Fibroblast of peridontal ligament (primary cell): ENCODE results near the gene PSMD12.
"Not testable (repeated sequence)": the region's sequence is repeated elsewhere in the genome, so short reads cannot be mapped to it uniquely, and the experiment has no call there.

Source experiments
- DNase-seq: peaks from one replicate; pipeline ENCODE4 v3.0.0-alpha.2; 2010; ENCODE audit errors: extremely low read depth

PSMD12 gene

DNA sequence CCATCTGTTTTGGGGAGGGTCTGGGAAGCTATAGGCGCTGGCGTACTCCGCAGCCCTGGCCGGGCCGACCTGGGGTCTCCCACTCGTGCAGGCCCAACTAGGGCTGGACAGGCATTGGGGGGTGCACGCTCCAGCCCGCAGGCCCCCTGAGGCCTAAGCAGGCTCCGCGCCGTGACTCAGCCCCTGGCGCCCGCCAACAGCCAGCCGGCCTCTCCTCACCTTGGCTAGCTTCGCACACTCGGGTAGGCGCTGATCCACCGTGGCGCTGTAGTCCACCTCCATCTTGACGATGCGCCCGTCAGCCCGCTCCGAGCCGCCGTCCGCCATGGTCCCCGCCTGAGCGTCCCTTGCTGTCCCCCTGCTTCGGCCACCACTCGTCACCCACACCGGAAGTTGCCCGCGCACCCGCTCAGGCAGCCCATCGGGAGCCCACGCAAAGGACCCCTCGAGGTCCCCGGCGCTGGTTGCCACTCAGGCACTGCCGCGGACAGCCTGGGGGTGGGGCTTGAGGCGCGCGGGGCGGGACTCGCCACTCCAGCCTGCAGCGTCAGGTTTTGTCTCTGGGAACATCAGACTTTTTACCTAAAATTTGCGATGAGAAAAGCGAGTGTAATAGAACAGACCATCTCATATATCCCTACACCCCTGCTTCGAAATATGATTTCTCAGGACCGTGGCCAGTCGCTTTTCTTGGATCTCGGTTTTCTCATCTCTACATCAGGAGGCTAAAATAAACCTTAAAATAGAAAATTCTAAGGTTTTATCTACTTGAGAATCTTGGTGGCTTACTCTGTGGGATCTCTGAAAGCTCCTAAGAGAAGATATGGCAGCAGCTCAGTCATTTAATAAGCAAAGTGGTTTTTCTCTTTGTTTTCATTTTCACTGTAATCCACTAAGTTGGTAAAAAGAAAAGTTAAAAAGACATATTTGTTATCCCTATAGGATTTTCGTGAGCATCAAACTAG, at the start of gene PSMD12:
PSMD12 (minus strand) TSS at position 385 of the 965 bp plus-strand sequence; CDS start at position 327, 58 bp downstream.
- DNase-seq = peak; percentile 86

DNA sequence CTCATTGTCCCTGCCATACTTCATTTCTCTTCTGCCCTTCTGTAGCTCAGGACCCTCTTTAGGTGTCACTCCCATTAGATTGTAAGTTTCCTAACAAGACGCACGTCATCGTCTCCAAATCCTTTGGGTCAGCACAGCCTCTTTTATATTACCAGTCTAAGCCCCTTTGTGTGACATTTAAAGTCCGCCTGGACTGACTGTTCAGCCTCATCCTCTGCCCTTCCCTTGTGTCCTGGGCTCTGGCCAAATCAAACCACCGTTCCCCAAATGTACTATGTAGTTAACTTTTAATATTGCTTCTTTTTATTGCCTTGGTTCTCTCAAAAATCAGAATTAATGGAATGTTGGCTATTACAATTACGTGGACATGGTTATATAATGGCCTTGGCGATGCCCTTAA, 48.9 kb upstream of the PSMD12 start:
- DNase-seq = no peak

DNA sequence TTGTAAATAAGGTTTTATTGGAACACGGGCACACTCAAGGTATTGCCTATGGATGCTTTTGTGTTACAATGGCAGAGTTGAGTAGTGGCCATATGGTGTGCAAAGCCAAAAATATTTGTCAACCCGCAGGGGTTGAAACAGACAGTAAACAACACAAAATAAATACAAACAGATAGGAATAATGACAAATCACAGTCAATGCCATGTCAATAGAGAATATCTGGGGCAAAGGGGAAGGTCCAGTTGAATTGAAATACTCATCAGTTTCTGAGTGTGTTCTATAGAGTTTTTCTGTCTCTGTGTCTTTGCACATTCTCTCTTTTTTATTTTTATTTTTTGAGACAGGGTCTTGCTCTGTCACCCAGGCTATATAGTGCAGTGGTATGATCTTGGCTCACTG, 48.2 kb upstream of the PSMD12 start:
- no peak for DNase-seq

DNA sequence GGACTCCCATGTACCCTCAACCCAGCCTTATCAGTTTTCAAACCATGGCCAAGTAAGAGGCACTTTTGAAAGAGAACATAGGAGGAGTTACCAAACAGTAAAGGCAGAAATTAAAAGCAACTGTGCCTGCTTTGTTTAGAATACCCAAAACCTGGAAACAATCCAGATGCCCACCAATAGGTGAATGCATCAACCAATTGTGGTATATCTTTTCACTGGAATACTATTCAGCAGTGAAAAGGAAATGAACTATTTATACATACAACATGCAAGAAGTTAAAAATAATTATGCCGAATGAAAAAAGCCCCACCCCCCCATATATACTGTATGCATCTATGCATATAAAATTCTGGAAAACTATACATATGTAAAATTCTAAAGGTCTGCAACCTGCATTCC, 47.8 kb upstream of the PSMD12 start:
- no peak for DNase-seq

DNA sequence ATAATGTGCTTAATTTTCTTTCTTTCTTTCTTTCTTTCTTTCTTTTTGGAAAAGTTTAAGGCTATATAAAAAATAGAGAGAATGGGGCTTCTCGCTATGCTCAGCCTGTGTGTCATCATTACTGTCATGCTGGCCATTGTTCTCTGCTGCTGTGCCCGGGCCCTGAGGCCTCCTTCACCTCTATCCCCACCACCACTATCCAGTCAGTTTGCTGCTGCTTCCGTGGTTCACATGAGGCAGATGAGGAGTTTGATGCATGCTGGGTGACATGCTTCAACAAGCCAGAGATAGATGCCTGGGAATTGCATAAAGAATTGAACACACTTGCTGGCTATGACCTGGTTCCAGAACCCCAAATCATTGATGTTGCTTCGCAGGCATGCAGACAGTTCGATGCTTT, 47.0 kb upstream of the PSMD12 start:
- no peak for DNase-seq

DNA sequence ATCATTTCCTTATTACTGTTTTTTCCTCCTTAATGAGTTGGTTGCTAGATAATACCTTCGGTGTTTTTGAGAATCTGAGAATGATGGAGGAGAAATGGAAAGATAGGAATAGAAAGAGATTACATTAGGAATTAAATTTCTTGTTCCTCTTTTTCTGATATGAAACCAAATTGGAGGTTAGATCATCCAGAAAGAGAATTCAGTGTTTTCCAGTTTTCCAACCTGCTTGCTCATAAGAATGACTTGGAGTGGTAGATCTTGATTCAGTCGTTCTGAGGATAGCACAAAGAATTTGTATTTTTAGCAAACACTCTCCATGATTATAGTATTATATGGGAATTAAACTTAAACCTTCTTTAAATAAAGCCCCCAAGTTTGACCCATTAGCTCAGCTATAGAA, 46.6 kb upstream of the PSMD12 start:
- no peak for DNase-seq

DNA sequence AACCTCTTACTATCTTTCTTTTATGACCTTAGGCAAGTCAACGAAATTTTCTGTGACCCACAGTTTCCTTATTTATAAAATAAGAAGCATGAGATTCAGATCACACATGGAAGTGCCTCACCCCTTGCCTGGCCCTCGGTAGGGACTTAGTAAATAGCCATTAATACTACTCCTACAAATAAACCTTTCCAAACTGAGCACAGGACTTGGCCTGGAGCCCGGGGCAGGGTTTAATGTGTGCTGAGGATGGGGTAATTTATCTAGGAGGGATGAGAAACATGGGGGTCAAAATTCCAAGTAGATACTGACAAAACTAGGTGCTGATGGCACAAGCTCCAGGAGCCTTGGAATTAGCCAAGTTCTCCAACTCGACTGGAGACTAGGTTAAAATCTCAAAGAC, 45.7 kb upstream of the PSMD12 start:
- no peak for DNase-seq

DNA sequence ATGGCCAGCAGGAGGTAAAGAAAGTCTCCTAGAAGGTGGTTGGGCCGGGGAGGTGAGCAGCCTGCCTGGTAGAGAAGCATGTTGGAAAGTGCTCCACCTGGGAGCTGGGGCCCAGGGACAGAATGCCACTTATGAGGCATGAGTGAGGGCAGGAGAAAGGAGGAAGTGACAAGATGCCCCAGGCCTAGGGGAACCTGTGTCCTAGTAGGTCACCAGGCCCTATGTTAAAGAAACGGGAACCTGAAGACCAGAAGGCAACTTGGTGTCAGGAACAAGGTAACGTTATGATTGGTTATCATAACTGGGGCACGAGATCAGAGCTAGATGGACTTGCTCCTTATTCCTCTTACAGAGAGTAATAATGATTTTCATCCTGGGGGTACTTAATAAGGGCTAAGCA, 45.0 kb upstream of the PSMD12 start:
- no peak for DNase-seq

DNA sequence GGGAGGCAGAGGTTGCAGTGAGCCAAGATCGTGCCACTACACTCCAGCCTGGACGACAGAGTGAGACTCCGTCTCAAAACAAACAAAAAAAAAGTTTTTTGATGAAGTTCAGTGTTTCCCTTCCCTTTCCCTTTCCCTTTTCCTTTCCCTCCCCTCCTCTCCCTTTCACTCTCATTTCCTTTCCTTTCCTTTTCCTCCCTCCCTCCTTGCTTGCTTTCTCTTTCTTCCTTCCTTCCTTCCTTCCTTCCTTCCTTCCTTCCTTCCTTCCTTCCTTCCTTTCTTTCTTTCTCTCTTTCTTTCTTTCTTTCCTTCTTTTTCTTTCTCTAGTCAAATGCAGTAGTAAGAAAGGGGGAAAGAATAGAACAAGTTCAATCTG, 42.1 kb upstream of the PSMD12 start:
- not testable (repeated sequence) for DNase-seq

DNA sequence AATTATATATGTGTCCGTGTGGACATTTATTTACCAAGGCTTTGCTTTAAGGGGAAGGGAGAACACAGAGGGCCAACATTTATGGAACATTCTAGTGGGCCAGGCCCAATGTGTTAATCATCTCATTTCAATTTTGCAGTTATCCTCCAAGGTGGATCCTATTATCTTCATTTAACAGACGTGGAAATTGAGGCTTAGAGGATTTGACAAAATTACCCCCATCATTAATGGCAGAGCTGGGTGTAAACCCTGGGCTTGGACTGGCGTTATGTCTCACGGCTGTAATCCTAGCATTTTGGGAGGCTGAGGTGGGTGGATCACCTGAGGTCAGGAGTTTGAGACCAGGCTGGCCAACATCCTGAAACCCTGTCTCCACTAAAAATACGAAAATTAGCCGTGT, 37.1 kb upstream of the PSMD12 start:
- DNase-seq = no peak

DNA sequence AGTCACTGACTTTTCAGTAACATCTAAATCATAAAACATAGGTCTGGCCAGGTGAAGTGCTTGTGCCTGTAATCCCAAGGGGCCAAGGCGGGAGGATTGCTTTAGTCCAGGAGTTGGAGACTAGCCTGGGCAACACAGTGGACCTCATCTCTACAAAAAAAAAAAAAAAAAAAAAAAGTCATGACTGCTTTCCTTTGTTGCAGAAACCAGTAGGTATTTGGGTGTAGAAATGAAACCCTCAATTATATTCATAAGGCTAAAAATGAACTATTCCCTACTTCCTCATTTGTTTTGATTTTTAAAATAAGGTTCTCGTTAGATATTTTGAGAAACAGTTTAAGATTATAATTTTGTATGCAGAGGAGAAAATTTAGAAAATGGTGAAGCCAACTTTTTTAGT, 36.7 kb upstream of the PSMD12 start:
- DNase-seq = no peak

DNA sequence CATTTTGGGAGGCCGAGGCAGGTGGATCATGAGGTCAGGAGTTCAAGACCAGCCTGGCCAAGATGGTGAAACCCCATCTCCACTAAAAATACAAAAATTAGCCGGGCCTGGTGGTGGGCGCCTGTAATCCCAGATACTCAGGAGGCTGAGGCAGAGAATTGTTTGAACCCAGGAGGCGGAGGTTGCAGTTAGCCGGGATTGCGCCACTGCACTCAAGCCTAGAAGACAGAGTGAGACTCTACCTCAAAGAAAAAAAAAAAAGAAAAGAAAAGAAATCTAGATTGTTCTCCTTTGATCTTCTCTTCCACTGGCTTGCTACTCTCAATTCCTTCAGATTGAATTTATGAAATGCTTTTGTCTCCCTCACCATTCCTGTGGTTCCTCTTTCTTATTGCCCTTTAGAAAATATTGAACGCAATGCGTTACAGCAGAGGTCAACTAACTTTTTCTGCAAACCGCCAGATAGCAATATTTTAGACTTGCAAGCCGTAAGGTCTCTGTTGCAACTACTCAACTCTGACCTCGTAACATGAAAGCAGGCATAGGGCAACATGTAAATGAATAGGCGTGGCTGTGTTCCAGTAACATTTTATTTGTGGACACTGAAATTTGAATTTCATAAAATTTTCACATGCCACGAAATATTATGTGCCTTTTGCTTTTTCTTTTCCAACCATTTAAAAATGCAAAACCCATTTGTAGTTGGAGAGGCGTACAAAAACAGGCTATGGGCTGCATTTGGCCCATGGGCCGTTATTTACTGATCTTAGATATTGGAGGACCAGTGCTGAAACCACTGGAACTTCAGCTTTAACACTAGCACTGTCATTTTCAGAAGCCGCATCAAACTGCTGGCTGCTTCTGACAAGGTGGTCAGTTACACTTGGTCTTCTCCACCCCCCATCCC, 35.5 kb upstream of the PSMD12 start:
- no peak for DNase-seq

DNA sequence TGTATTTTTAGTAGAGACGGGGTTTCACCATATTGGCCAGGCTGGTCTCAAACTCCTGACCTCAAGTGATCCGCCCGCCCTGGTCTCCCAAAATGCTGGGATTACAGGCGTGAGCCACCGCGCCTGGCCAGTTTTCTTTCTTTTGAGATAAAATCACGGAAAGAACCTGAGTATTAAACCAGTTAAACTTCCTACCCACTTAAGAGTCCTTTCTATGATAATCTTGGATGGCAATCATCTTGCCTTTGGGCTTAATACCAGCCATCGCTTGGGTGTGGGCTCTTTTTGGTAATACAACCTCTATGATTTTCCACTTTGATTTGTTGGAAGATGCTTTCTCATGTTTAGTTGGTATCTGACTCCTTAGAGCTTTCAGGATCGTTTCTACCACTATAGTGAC, 34.7 kb upstream of the PSMD12 start:
- DNase-seq = no peak

DNA sequence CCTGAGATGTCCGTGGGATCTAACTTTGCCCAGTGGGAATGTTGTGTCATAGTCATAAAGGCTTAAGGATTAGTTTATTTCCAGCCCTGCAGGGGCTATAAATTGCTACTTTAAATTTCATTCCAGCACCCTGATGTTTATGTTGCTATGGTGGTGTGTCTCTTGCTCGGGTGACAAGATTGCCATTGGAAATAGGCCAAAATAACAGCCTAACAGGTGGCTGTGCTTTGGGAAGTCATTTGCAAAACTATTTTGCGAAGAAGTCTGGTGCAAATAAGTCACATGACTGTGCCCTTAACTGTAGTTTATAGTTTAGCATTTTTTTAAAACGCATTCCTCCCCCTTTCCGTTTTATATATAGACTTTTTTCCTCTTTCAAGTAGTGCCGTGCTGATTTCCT, 33.8 kb upstream of the PSMD12 start:
- DNase-seq = no peak

DNA sequence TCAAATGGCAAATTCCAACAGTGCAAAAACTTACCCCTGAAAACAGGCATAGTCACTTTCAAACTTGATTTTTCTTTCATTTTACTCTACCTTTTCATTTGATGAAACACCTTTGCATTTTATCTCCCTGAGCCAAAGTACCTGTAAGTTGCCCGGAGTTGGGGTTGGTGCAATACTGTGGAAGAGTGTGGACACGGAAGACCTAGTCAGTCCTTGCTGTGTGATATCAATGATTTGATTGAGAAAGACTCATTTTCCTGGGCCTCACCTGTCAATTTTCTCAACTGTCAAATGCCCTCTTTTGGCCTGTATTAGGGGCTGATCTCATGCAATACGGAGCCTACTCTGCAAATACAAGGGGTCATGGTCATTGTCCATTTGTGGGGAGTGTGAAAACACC, 33.3 kb upstream of the PSMD12 start:
- DNase-seq = no peak

DNA sequence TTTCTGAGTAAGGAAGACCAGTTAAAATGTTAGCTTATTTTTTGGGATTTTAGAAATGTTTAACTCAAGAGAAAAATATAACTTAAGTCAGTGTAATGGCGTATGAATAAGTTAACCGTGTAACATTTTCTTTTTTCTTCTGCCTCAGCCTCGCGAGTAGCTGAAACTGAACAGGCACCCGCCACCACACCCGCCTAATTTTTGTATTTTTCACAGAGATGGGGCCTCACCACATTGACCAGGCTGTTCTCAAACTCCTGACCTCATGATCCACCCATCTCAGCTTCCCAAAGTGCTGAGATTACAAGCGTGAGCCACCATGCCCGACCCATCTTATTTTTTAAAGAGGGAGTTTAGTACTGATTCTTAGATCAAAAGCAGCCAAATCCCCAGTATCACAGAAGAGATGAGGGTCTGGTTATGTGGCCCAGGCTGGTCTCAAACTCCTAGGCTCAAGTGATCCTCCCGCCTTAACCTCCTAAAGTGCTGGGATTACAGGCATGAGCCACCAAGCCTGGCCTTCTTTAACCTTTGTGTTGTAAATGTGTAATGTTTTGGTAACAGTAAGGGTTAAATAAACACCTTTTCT, 27.5 kb upstream of the PSMD12 start:
- no peak for DNase-seq

DNA sequence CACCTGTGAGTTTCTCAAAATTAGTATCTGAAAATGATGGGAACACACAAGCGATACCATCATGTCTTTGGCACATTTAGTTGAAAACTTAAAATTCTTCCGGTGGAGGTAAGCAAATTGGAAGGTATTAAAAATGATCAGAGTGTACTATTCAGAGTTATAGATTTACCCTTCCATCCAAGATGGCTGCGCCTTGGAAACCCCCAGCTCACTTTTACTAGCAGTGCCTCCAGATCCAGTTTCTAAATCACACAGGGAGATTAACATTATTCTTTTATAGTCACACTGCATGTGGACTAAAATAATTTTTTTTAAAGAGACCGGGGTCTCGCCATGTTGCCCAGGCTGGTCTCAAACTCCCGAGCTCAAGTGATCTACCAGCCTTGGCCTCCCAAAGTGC, 25.7 kb upstream of the PSMD12 start:
- DNase-seq = no peak

DNA sequence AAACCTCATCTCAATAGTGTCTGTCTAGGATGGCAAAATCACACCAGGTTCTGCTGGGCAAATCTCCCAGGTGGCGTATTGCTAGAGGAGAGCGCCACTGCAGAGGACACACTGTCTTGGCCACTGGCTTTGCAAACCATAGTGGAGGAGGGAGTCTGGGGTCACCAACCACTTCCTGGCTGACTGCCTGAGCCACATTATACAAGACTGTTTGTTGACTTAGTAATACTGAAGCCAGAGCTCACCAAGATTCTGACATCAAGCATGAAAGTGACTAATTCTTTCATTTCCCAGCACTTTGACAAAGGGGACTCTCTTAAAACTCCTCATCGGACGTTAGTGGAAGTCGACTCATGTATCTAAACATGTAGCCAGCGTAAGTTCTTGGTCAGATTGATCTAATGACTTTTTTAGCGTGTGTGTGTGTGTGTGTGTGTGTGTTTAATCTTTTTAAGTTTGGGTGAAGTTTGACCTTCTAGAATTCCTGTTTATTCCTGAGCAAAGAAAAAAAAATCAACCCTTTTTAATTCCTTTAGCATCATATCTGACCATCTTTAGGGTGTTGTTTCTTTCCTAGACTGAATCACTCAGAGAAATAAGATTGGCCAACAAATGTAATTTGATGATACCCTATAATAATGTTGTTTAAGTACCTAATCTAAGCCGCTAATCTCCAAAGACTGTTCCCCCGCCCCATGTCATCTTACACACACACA, 24.4 kb upstream of the PSMD12 start:
- DNase-seq = peak; percentile 96

DNA sequence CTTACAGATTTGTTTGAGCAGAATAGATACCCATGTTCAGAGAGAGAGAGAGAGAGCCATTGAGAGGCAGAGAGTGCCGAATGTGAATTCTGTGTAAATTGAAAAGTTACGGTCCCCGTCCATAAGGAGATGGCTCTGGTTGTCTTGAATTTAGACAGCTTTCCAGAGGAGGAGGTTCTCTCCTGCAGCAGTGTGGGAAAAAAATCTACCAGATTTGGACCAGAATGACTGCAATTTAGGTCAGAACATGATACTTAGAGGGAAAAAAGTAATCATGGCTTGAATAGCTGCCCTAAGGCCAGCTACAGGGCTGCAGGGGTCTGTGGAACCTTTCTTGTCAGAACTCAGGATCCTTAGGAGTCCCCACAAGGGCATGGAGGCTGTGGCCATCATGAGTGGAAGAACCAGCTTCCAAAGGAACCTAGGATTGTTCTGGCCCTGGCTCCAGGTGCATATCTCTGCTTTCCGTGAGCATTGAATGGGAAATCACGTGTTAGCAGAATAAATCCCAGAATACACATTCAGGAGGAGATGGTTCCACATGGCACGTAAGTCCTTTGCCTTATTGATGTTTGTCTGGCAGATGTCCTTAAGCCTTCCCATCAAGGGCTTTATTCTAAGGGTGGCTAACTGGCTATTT, 23.7 kb upstream of the PSMD12 start:
- peak; percentile 67 for DNase-seq

DNA sequence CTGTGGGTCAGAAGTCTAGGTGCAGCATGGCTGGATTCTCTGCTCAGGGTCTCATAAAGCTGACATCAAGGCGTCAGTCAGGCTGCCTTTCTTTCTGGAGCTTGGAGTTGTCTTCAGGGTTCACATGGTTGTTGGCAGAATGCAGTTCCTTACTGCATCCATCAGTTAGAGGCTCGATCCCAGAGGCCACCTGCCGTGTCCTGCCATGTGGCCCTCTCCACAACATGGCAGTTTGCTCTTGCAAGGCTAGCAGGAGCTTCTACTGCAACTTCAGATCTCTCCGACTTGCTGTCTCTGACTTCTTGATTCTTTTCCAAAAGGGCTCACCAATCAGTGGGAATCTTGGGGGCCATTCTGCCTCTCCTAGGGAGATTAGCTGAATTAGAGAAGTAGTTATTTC, 22.6 kb upstream of the PSMD12 start:
- DNase-seq = no peak

DNA sequence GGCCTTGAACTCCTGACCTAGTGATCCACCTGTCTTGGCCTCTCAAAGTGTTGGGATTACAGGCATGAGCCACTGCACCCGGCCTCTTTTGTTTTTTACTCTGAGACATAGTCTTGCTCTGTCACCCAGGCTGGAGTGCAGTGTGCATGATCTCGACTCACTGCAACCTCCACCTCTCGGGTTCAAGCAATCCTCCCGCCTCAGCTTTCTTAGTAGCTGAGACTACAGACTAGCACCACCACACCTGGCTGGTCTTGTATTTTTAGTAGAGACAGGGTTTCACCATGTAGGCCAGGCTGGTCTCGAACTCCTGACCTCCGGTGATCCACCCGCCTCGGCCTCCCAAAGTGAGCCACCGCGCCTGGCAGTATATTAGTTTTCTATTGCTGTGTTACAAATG, 22.2 kb upstream of the PSMD12 start:
- DNase-seq = not testable (repeated sequence)
